ENCODE data around the gene ASGR2. TPM values are rescaled to one million over a fixed set of nuclear protein-coding genes. Genes with fewer than 3 reads are reported as not detected.

Gene ASGR2
- total and polyA plus RNA-seq, 2 donors (not counting 1 experiment from before 2014, with no cell fraction given): not detected

GRCh38 chr17:7058831-7059447 lies 55.7 kb downstream of the ASGR2 start:
- peak in 1 of 2 donors; percentile 66 for DNase-seq (ENCODE audit: low read depth in 2 of 2)
- no peaks in the 10 kb centered on the region for H3K36me3 ChIP-seq (ENCODE audit: control insufficient read depth, insufficient read depth, low read length)
- no peaks in the 10 kb centered on the region for H3K9me3 ChIP-seq (ENCODE audit: control insufficient read depth, insufficient read depth, low read depth, low read length)
- H4K20me1 ChIP-seq (ENCODE audit: control insufficient read depth, extremely low read depth, insufficient read depth, low read length): no peaks in the 10 kb centered on the region
- H3K27ac ChIP-seq (ENCODE audit: insufficient read depth, low read length): no peak overlapping the region
- H3K4me2 ChIP-seq (ENCODE audit: extremely low read depth, insufficient read depth, low read length): no peak overlapping the region
- peaks cover 3% of the 10 kb centered on the region for H3K4me1 ChIP-seq (ENCODE audit: control insufficient read depth, extremely low read depth, insufficient read depth, low read length)
- H2AFZ ChIP-seq (ENCODE audit: low read length): no peak overlapping the region
- H3K27me3 ChIP-seq (ENCODE audit: control insufficient read depth, insufficient read depth, low read length): no peaks in the 10 kb centered on the region
- TF ChIP-seq, protein P1, sequence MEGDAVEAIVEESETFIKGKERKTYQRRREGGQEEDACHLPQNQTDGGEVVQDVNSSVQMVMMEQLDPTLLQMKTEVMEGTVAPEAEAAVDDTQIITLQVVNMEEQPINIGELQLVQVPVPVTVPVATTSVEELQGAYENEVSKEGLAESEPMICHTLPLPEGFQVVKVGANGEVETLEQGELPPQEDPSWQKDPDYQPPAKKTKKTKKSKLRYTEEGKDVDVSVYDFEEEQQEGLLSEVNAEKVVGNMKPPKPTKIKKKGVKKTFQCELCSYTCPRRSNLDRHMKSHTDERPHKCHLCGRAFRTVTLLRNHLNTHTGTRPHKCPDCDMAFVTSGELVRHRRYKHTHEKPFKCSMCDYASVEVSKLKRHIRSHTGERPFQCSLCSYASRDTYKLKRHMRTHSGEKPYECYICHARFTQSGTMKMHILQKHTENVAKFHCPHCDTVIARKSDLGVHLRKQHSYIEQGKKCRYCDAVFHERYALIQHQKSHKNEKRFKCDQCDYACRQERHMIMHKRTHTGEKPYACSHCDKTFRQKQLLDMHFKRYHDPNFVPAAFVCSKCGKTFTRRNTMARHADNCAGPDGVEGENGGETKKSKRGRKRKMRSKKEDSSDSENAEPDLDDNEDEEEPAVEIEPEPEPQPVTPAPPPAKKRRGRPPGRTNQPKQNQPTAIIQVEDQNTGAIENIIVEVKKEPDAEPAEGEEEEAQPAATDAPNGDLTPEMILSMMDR (conservative IDR thresholded peaks at IDR 0.05 in 1 of 2, IDR thresholded peaks at IDR 0.05 in 1 of 2; ENCODE audit: low read depth in 1 of 2, low read length in 2 of 2): no peak
- TF ChIP-seq EZH2 (IDR thresholded peaks at IDR 0.05; ENCODE audit: low read length, missing control alignments): no peak
- H3K79me2 ChIP-seq (ENCODE audit: control insufficient read depth, insufficient read depth, low read length): no peaks in the 10 kb centered on the region
- no peak overlapping the region for H3K4me3 ChIP-seq (replicated peaks in 1 of 4; ENCODE audit: control extremely low read depth in 1 of 4, insufficient read depth in 1 of 4, low read depth in 3 of 4, low read length in 4 of 4)
- no peak overlapping the region for H3K9ac ChIP-seq (ENCODE audit: insufficient read depth, low read length)

- peaks cover 3% of the 10 kb centered on the region for H3K27me3 ChIP-seq (ENCODE audit: control insufficient read depth, insufficient read depth, low read length)
- H3K9ac ChIP-seq (ENCODE audit: insufficient read depth, low read length): no peak overlapping the region
- H3K4me3 ChIP-seq (replicated peaks in 1 of 4; ENCODE audit: control extremely low read depth in 1 of 4, insufficient read depth in 1 of 4, low read depth in 3 of 4, low read length in 4 of 4): no peak overlapping the region
- H3K4me2 ChIP-seq (ENCODE audit: extremely low read depth, insufficient read depth, low read length): no peak overlapping the region
- no peaks in the 10 kb centered on the region for H3K36me3 ChIP-seq (ENCODE audit: control insufficient read depth, insufficient read depth, low read length)
- TF ChIP-seq EZH2 (IDR thresholded peaks at IDR 0.05; ENCODE audit: low read length, missing control alignments): no peak
- TF ChIP-seq, protein P1 (conservative IDR thresholded peaks at IDR 0.05 in 1 of 2, IDR thresholded peaks at IDR 0.05 in 1 of 2; ENCODE audit: low read depth in 1 of 2, low read length in 2 of 2): no peak
- H3K9me3 ChIP-seq (ENCODE audit: control insufficient read depth, insufficient read depth, low read depth, low read length): no peaks in the 10 kb centered on the region
- H4K20me1 ChIP-seq (ENCODE audit: control insufficient read depth, extremely low read depth, insufficient read depth, low read length): no peaks in the 10 kb centered on the region
- H3K27ac ChIP-seq (ENCODE audit: insufficient read depth, low read length): no peak overlapping the region
- no peak overlapping the region for H2AFZ ChIP-seq (ENCODE audit: low read length)
- peaks cover 3% of the 10 kb centered on the region for H3K4me1 ChIP-seq (ENCODE audit: control insufficient read depth, extremely low read depth, insufficient read depth, low read length)
- peak in 1 of 2 donors; percentile 53 for DNase-seq (ENCODE audit: low read depth in 2 of 2)
- H3K79me2 ChIP-seq (ENCODE audit: control insufficient read depth, insufficient read depth, low read length): no peaks in the 10 kb centered on the region
Observed at GRCh38 chr17:7056386-7056785, 58.2 kb downstream of the ASGR2 start.

Other genes with a start within 250 kb of the ASGR2 start
- 0.17 and 0.26 TPM in 2 replicates for gene ALOX12, start 118.8 kb downstream of the ASGR2 start, total RNA-seq
- gene ALOX12, start 118.8 kb downstream of the ASGR2 start, polyA plus RNA-seq: 0.02 and 0.06 TPM in 2 replicates
- 27.2 and 64.6 TPM in 2 replicates for gene RNASEK, start 102.2 kb downstream of the ASGR2 start, total RNA-seq
- gene RNASEK, start 102.2 kb downstream of the ASGR2 start, polyA plus RNA-seq: 201 and 232 TPM in 2 replicates
- under 0.01 and 0.50 TPM in 2 replicates for gene BCL6B, start 91.8 kb downstream of the ASGR2 start, total RNA-seq
- 0.02 and 0.07 TPM in 2 replicates for gene BCL6B, start 91.8 kb downstream of the ASGR2 start, polyA plus RNA-seq
- gene SLC16A13, start 78.8 kb downstream of the ASGR2 start, total RNA-seq: 0.26 and 1.3 TPM in 2 replicates
- gene SLC16A13, start 78.8 kb downstream of the ASGR2 start, polyA plus RNA-seq: 1.4 and 1.6 TPM in 2 replicates
- gene SLC16A11, start 70.7 kb downstream of the ASGR2 start, total RNA-seq: under 0.01 and 0.17 TPM in 2 replicates
- gene SLC16A11, start 70.7 kb downstream of the ASGR2 start, polyA plus RNA-seq: not detected in 2 replicates
- gene CLEC10A, start 34.6 kb downstream of the ASGR2 start, total RNA-seq: not detected in 2 replicates
- not detected in 2 replicates for gene CLEC10A, start 34.6 kb downstream of the ASGR2 start, polyA plus RNA-seq
- 0.66 and 0.77 TPM in 2 replicates for gene ASGR1, start 64.5 kb upstream of the ASGR2 start, total RNA-seq
- gene ASGR1, start 64.5 kb upstream of the ASGR2 start, polyA plus RNA-seq: 0.14 and 0.19 TPM in 2 replicates
- gene DLG4, start 105.0 kb upstream of the ASGR2 start, total RNA-seq: 12.6 and 22.0 TPM in 2 replicates
- gene DLG4, start 105.0 kb upstream of the ASGR2 start, polyA plus RNA-seq: 11.3 and 14.2 TPM in 2 replicates
- gene ACADVL, start 105.1 kb upstream of the ASGR2 start, total RNA-seq: 185 and 313 TPM in 2 replicates
- 129 and 143 TPM in 2 replicates for gene ACADVL, start 105.1 kb upstream of the ASGR2 start, polyA plus RNA-seq
- 91.8 and 95.8 TPM in 2 replicates for gene DVL2, start 119.7 kb upstream of the ASGR2 start, total RNA-seq
- 8.1 and 8.6 TPM in 2 replicates for gene DVL2, start 119.7 kb upstream of the ASGR2 start, polyA plus RNA-seq
- 41.6 and 45.4 TPM in 2 replicates for gene PHF23, start 124.6 kb upstream of the ASGR2 start, total RNA-seq
- gene PHF23, start 124.6 kb upstream of the ASGR2 start, polyA plus RNA-seq: 46.6 and 48.7 TPM in 2 replicates
- 173 and 224 TPM in 2 replicates for gene GABARAP, start 127.6 kb upstream of the ASGR2 start, total RNA-seq
- 978 and 1,154 TPM in 2 replicates for gene GABARAP, start 127.6 kb upstream of the ASGR2 start, polyA plus RNA-seq
- gene CTDNEP1, start 136.9 kb upstream of the ASGR2 start, total RNA-seq: 23.1 and 40.5 TPM in 2 replicates
- gene CTDNEP1, start 136.9 kb upstream of the ASGR2 start, polyA plus RNA-seq: 134 and 149 TPM in 2 replicates
- 31.3 and 33.2 TPM in 2 replicates for gene ELP5, start 137.4 kb upstream of the ASGR2 start, total RNA-seq
- 22.6 and 52.2 TPM in 2 replicates for gene ELP5, start 137.4 kb upstream of the ASGR2 start, polyA plus RNA-seq
- 2.6 and 17.2 TPM in 2 replicates for gene CLDN7, start 147.7 kb upstream of the ASGR2 start, total RNA-seq
- 1.0 and 2.3 TPM in 2 replicates for gene CLDN7, start 147.7 kb upstream of the ASGR2 start, polyA plus RNA-seq
- gene SLC2A4, start 166.9 kb upstream of the ASGR2 start, total RNA-seq: under 0.01 TPM in 2 replicates
- 0.09 and 0.19 TPM in 2 replicates for gene SLC2A4, start 166.9 kb upstream of the ASGR2 start, polyA plus RNA-seq
- gene YBX2, start 179.8 kb upstream of the ASGR2 start, total RNA-seq: under 0.01 TPM in 1 of 2 replicates, not detected in the other
- gene YBX2, start 179.8 kb upstream of the ASGR2 start, polyA plus RNA-seq: not detected in 2 replicates
- gene EIF5A, start 192.8 kb upstream of the ASGR2 start, total RNA-seq: 275 and 347 TPM in 2 replicates
- gene EIF5A, start 192.8 kb upstream of the ASGR2 start, polyA plus RNA-seq: 752 and 1,278 TPM in 2 replicates
- 30.6 and 38.5 TPM in 2 replicates for gene GPS2, start 200.5 kb upstream of the ASGR2 start, total RNA-seq
- 55.3 and 65.6 TPM in 2 replicates for gene GPS2, start 200.5 kb upstream of the ASGR2 start, polyA plus RNA-seq
- gene NEURL4, start 214.5 kb upstream of the ASGR2 start, total RNA-seq: 18.2 and 20.1 TPM in 2 replicates
- gene NEURL4, start 214.5 kb upstream of the ASGR2 start, polyA plus RNA-seq: 6.0 and 8.3 TPM in 2 replicates
- 2.1 and 3.9 TPM in 2 replicates for gene ACAP1, start 221.7 kb upstream of the ASGR2 start, total RNA-seq
- gene ACAP1, start 221.7 kb upstream of the ASGR2 start, polyA plus RNA-seq: 0.06 and 0.40 TPM in 2 replicates
- 8.8 and 9.0 TPM in 2 replicates for gene KCTD11, start 237.3 kb upstream of the ASGR2 start, total RNA-seq
- gene KCTD11, start 237.3 kb upstream of the ASGR2 start, polyA plus RNA-seq: 8.4 and 11.9 TPM in 2 replicates
- gene TMEM95, start 240.3 kb upstream of the ASGR2 start, total RNA-seq: not detected in 2 replicates
- not detected in 2 replicates for gene TMEM95, start 240.3 kb upstream of the ASGR2 start, polyA plus RNA-seq

Measured in fibroblast of lung (primary cell).